CD8-positive, alpha-beta memory T cell (primary cell): ENCODE data around the gene SCAP. TPM values are rescaled to one million over a fixed set of nuclear protein-coding genes. Genes with fewer than 3 reads are reported as not detected.

Experiments used
- CTCF ChIA-PET: fragments of 350-600 bp; sonication (Branson Sonifier 250); formaldehyde crosslinking; loops from one replicate; lab custom pipeline; 2021; ENCODE audit warnings: antibody characterized with exemption; lab: Charles Lee
- POLR2A ChIA-PET: fragments of 350-600 bp; sonication (Branson Sonifier 250); formaldehyde crosslinking; loops from one replicate; lab custom pipeline; 2021; ENCODE audit warnings: antibody characterized with exemption; lab: Charles Lee
- DNase-seq, 5 donors: peaks; one replicate each; pipeline versions ENCODE4 v3.0.0 to v3.0.0-alpha.2; 2020 to 2022; ENCODE audit warnings: mixed read lengths in 1 of 5
- H3K27ac ChIP-seq: one replicate; pipeline ENCODE4 v1.7.0; 2013; ENCODE audit warnings: low read depth, mild to moderate bottlenecking, low read length, moderate library complexity
- H3K27me3 ChIP-seq: 2 replicates; pipeline ENCODE4 v1.7.0; 2013; ENCODE audit warnings: low read length, mild to moderate bottlenecking; ENCODE audit not compliant: insufficient read depth, poor library complexity, severe bottlenecking
- H3K36me3 ChIP-seq: 2 replicates; pipeline ENCODE4 v1.7.0; 2013; ENCODE audit warnings: mild to moderate bottlenecking, low read length, moderate library complexity; ENCODE audit not compliant: insufficient read depth
- H3K4me1 ChIP-seq: 2 replicates; pipeline ENCODE4 v1.7.0; 2013; ENCODE audit warnings: mild to moderate bottlenecking, low read length, moderate library complexity; ENCODE audit not compliant: insufficient read depth
- H3K4me3 ChIP-seq: 2 replicates; pipeline ENCODE4 v1.7.0; 2013; ENCODE audit warnings: mild to moderate bottlenecking, low read length
- H3K9me3 ChIP-seq: 2 replicates; pipeline ENCODE4 v1.7.0; 2013; ENCODE audit warnings: mild to moderate bottlenecking, low read length
- H3K27ac Mint-ChIP-seq, 8 donors: one replicate each; pipeline ENCODE4 v1.8.0; 2020 to 2021; ENCODE audit warnings: mixed read lengths in 8 of 8, mild to moderate bottlenecking in 6 of 8, inconsistent platforms in 3 of 8, moderate library complexity in 3 of 8
- H3K27me3 Mint-ChIP-seq, 2 donors: one replicate each; pipeline ENCODE4 v1.8.0; 2020 to 2021; ENCODE audit warnings: mixed read lengths in 2 of 2, mild to moderate bottlenecking in 1 of 2, moderate library complexity in 1 of 2
- H3K36me3 Mint-ChIP-seq, 3 donors: one replicate each; pipeline ENCODE4 v1.8.0; 2020 to 2021; ENCODE audit warnings: mixed read lengths in 3 of 3, inconsistent platforms in 1 of 3, mild to moderate bottlenecking in 1 of 3
- H3K4me1 Mint-ChIP-seq, 3 donors: one replicate each; pipeline ENCODE4 v1.8.0; 2020 to 2021; ENCODE audit warnings: mixed read lengths in 3 of 3, inconsistent platforms in 1 of 3, mild to moderate bottlenecking in 1 of 3
- H3K4me3 Mint-ChIP-seq, 7 donors: one replicate each; pipeline ENCODE4 v1.8.0; 2020 to 2021; ENCODE audit warnings: mixed read lengths in 7 of 7, mild to moderate bottlenecking in 6 of 7, moderate library complexity in 4 of 7, inconsistent platforms in 2 of 7
- H3K9me3 Mint-ChIP-seq, 5 donors: one replicate each; pipeline ENCODE4 v1.8.0; 2020 to 2022; ENCODE audit warnings: mixed read lengths in 5 of 5, mild to moderate bottlenecking in 3 of 5, moderate library complexity in 2 of 5, inconsistent platforms in 1 of 5
- polyA plus RNA-seq: library from polyadenylated mRNA; unstranded; fragments of 300-500 nt; fragmentation: Illumina TruSeq; gene quantifications from one replicate; pipeline ENCODE4 v1.2.3, GENCODE V29; 2021
- total RNA-seq, 2 experiments: library from RNA; stranded (reverse); gene quantifications; one replicate each; pipeline ENCODE4 v1.2.3, GENCODE V29; 2021

The SCAP gene
- total and polyA plus RNA-seq, 3 experiments from 2014 or later = 60.3 to 73.4 (median 66.4) TPM

DNA sequence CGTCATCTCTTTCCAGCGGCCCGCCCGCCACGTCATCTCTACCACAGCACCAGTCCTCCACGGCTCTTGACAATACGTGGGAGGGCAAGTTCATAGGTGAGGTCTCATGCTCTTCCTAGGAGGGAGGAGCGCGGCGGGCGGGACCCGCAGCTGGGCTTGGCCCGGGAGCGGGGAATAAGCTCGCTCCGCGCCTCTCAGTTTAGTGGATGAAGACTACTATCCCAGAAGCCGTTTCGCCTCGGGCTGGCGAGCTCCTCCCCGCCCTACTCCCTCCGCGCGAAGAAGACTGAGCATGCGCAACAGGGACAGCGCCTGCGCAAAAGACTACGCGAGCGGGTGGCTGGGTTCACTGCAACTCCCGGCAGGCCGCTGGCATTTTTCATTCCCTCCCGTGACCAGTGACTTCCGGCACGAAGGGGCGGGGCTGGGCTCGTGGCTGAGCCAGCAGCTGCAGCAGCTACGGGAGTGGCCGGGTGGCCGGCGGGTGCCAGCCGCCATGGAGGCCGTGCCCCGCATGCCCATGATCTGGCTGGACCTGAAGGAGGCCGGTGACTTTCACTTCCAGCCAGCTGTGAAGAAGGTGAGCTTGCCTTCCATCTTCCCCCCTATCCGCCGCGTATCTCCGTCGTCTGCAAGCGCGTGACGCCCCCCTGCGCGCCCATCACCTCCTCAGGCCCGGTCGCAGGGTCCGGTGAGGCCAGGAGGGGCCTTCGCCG lies 95.0 kb downstream of the SCAP start, which contains the start of gene PTPN23:
PTPN23 (plus strand) TSS at position 421 of the 716 bp plus-strand sequence; CDS start at position 497, 76 bp downstream.
- H3K36me3 ChIP-seq = no peaks in the 10 kb centered on the region
- H3K4me3 ChIP-seq = peak within 1 kb of the TSS; percentile 78
- CTCF ChIA-PET = interaction anchor here (0.6 to 1.3 kb wide), 3 partner anchors 40 to 1873 kb away, joined by 4 read pairs; no protein-coding TSS in a partner anchor
- H3K9me3 ChIP-seq = no peaks in the 10 kb centered on the region
- peaks cover 0 to 30% (median 3%) of the 10 kb centered on the region in 3 donors for H3K36me3 Mint-ChIP-seq
- no peaks in the 10 kb centered on the region for H3K27me3 ChIP-seq
- peak within 1 kb of the TSS; percentile 88 to 100 (median 100) for H3K27ac Mint-ChIP-seq
- peaks cover 28% of the 10 kb centered on the region for H3K4me1 ChIP-seq
- peaks cover 36 to 57% (median 38%) of the 10 kb centered on the region in 3 donors for H3K4me1 Mint-ChIP-seq
- DNase-seq = peak; percentile 98 to 99 (median 99)
- no peaks in the 10 kb centered on the region for H3K9me3 Mint-ChIP-seq
- H3K4me3 Mint-ChIP-seq = peak within 1 kb of the TSS; percentile 88 to 100 (median 99)
- peaks cover 0 to 1% of the 10 kb centered on the region in 2 donors for H3K27me3 Mint-ChIP-seq
- POLR2A ChIA-PET = interaction anchor here (0.9 to 1.7 kb wide), 3 partner anchors 133 to 400 kb away, joined by 3 to 6 read pairs (median 4); partner anchors contain the start of genes ELP6, SETD2 and SMARCC1
- H3K27ac ChIP-seq = peak within 1 kb of the TSS; percentile 98

DNA sequence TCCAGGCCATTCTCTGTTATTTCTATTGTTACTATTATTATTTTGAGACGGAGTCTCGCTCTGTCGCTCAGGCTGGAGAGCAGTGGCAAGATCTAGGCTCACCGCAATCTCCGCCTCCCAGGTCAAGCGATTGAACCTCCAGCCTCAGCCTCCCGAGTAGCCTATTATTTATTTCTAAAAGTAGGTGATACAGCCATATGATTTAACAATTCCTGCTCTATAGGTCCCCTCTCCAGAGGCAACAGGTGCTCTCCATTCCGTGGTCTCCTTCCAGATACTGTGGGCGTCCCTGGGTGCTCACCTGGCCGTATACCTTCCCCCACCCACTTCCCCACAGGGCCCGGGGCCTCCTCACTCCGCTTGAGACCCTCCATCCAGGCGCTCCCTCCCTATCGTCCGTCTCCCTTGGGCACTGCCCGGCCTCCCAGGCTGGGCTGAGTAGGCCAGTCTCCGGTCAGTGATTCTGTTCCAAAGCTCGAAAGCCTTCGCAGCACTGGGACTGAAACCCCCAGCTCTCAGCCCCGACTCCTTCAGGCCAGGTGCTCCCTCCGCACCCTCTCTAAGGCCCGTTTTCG lies 95.6 kb downstream of the SCAP start:
- Histone ChIP-seq H3K27ac (peak overlapping the region; percentile 98), H3K36me3 (no peaks in the 10 kb centered on the region), H3K4me3 (peak overlapping the region; percentile 78), H3K9me3 (no peaks in the 10 kb centered on the region), H3K4me1 (peaks cover 28% of the 10 kb centered on the region), H3K27me3 (no peaks in the 10 kb centered on the region)
- Mint-ChIP-seq H3K4me3 (peak overlapping the region; percentile 88 to 100 (median 99)), H3K27ac (peak overlapping the region; percentile 88 to 100 (median 100)), H3K4me1 (peaks cover 32 to 51% (median 36%) of the 10 kb centered on the region in 3 donors), H3K27me3 (no peaks in the 10 kb centered on the region), H3K36me3 (peaks cover 0 to 26% (median 3%) of the 10 kb centered on the region in 3 donors), H3K9me3 (no peaks in the 10 kb centered on the region)
- CTCF ChIA-PET = interaction anchor here (0.9 to 1.3 kb wide), 2 partner anchors 41 to 409 kb away, joined by 4 read pairs; no protein-coding TSS in a partner anchor
- POLR2A ChIA-PET = interaction anchor here (0.9 to 1.7 kb wide), 2 partner anchors 216 to 401 kb away, joined by 4 to 6 read pairs; partner anchors contain the start of genes SETD2 and SMARCC1
- DNase-seq = no peak

GRCh38 chr3:47379411-47379899 lies 96.3 kb downstream of the SCAP start:
- Histone ChIP-seq H3K36me3 (no peaks in the 10 kb centered on the region), H3K9me3 (no peaks in the 10 kb centered on the region), H3K27ac (peak overlapping the region; percentile 98), H3K27me3 (no peaks in the 10 kb centered on the region), H3K4me3 (peak overlapping the region; percentile 78), H3K4me1 (peaks cover 28% of the 10 kb centered on the region)
- no peak for DNase-seq
- CTCF ChIA-PET = no interaction called here
- H3K27me3 Mint-ChIP-seq = no peaks in the 10 kb centered on the region
- no peaks in the 10 kb centered on the region for H3K9me3 Mint-ChIP-seq
- peak overlapping the region; percentile 61 to 100 (median 100) for H3K27ac Mint-ChIP-seq
- POLR2A ChIA-PET = no interaction called here
- peak overlapping the region; percentile 88 to 100 (median 99) for H3K4me3 Mint-ChIP-seq
- H3K36me3 Mint-ChIP-seq = peaks cover 0 to 22% (median 3%) of the 10 kb centered on the region in 3 donors
- peaks cover 32 to 46% (median 36%) of the 10 kb centered on the region in 3 donors for H3K4me1 Mint-ChIP-seq

GRCh38 chr3:47378869-47379268 lies 96.9 kb downstream of the SCAP start:
- Histone ChIP-seq H3K9me3 (no peaks in the 10 kb centered on the region), H3K4me3 (no peak overlapping the region), H3K27me3 (no peaks in the 10 kb centered on the region), H3K4me1 (peaks cover 28% of the 10 kb centered on the region), H3K27ac (no peak overlapping the region), H3K36me3 (no peaks in the 10 kb centered on the region)
- DNase-seq = no peak
- CTCF ChIA-PET = no interaction called here
- peak overlapping the region in 4 of 8 donors; percentile 38 to 100 (median 74) for H3K27ac Mint-ChIP-seq
- H3K27me3 Mint-ChIP-seq = no peaks in the 10 kb centered on the region
- no peaks in the 10 kb centered on the region for H3K9me3 Mint-ChIP-seq
- peaks cover 30 to 42% (median 34%) of the 10 kb centered on the region in 3 donors for H3K4me1 Mint-ChIP-seq
- peak overlapping the region in 3 of 7 donors; percentile 32 to 99 (median 98) for H3K4me3 Mint-ChIP-seq
- peaks cover 0 to 19% (median 3%) of the 10 kb centered on the region in 3 donors for H3K36me3 Mint-ChIP-seq
- POLR2A ChIA-PET = no interaction called here

DNA sequence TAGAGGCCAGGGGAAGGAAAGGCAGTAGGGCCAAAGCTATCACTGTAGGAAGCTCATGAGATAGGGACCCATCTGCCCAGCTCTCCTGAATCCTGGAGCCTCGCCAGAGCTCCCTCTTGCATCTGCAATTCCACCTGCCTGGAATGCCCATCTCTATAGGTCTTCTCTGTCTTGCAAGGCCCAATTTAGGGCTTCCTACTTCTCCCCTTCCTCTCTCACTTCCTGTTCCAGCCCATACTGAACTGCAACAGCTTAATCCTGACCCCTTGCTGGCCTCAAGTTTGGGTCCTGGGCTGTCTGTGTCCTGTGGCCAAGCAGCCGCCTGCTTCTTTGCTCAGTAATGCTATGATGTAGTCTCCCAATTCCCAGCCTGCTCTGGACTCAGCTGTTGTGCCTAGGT lies 98.6 kb downstream of the SCAP start:
- Histone ChIP-seq H3K4me1 (peaks cover 21% of the 10 kb centered on the region), H3K27ac (no peak overlapping the region), H3K27me3 (no peaks in the 10 kb centered on the region), H3K36me3 (no peaks in the 10 kb centered on the region), H3K9me3 (no peaks in the 10 kb centered on the region), H3K4me3 (no peak overlapping the region)
- Mint-ChIP-seq H3K27ac (peak overlapping the region in 2 of 8 donors; percentile 5 to 11), H3K9me3 (no peaks in the 10 kb centered on the region), H3K36me3 (peaks cover 0 to 13% (median 0%) of the 10 kb centered on the region in 3 donors), H3K4me1 (peaks cover 19 to 28% (median 23%) of the 10 kb centered on the region in 3 donors), H3K27me3 (peaks cover 4% of the 10 kb centered on the region in 2 donors), H3K4me3 (peak overlapping the region in 1 of 7 donors; percentile 28)
- ChIA-PET CTCF (no interaction called here), POLR2A (no interaction called here)
- DNase-seq = no peak

- H3K36me3 Mint-ChIP-seq = peaks cover 0 to 11% (median 0%) of the 10 kb centered on the region in 3 donors
- CTCF ChIA-PET = no interaction called here
- H3K9me3 ChIP-seq = no peaks in the 10 kb centered on the region
These were observed 99.3 kb downstream of the SCAP start for GRCh38 chr3:47376393-47376792.

GRCh38 chr3:47374587-47374986 lies 101.2 kb downstream of the SCAP start:
- Mint-ChIP-seq H3K36me3 (no peaks in the 10 kb centered on the region), H3K9me3 (no peaks in the 10 kb centered on the region), H3K4me1 (peaks cover 2 to 9% (median 3%) of the 10 kb centered on the region in 3 donors)

More at GRCh38 chr3:47376393-47376792, 99.3 kb downstream of the SCAP start:
- no peaks in the 10 kb centered on the region for H3K9me3 Mint-ChIP-seq
- H3K27me3 Mint-ChIP-seq = peaks cover 4 to 9% of the 10 kb centered on the region in 2 donors
- no peak for DNase-seq
- peaks cover 13 to 20% (median 17%) of the 10 kb centered on the region in 3 donors for H3K4me1 Mint-ChIP-seq
- Histone ChIP-seq H3K36me3 (no peaks in the 10 kb centered on the region), H3K4me3 (no peak overlapping the region), H3K27ac (no peak overlapping the region), H3K27me3 (no peaks in the 10 kb centered on the region), H3K4me1 (peaks cover 14% of the 10 kb centered on the region)
- peak overlapping the region in 3 of 8 donors; percentile 33 to 61 (median 41) for H3K27ac Mint-ChIP-seq
- POLR2A ChIA-PET = no interaction called here
- no peak overlapping the region for H3K4me3 Mint-ChIP-seq

More at GRCh38 chr3:47374587-47374986, 101.2 kb downstream of the SCAP start:
- no peak overlapping the region for H3K27ac ChIP-seq
- no peak overlapping the region for H3K4me3 ChIP-seq
- no peak for DNase-seq
- POLR2A ChIA-PET = no interaction called here
- H3K27me3 ChIP-seq = no peaks in the 10 kb centered on the region
- H3K9me3 ChIP-seq = no peaks in the 10 kb centered on the region
- Mint-ChIP-seq H3K4me3 (no peak overlapping the region), H3K27me3 (peaks cover 4 to 16% of the 10 kb centered on the region in 2 donors), H3K27ac (no peak overlapping the region)
- CTCF ChIA-PET = no interaction called here
- H3K36me3 ChIP-seq = no peaks in the 10 kb centered on the region
- H3K4me1 ChIP-seq = peaks cover 6% of the 10 kb centered on the region
